ENCODE data around the gene GOLGA1.
"Not testable (repeated sequence)": the region's sequence is repeated elsewhere in the genome, so short reads cannot be mapped to it uniquely, and the experiment has no call there.

Gene GOLGA1

DNA sequence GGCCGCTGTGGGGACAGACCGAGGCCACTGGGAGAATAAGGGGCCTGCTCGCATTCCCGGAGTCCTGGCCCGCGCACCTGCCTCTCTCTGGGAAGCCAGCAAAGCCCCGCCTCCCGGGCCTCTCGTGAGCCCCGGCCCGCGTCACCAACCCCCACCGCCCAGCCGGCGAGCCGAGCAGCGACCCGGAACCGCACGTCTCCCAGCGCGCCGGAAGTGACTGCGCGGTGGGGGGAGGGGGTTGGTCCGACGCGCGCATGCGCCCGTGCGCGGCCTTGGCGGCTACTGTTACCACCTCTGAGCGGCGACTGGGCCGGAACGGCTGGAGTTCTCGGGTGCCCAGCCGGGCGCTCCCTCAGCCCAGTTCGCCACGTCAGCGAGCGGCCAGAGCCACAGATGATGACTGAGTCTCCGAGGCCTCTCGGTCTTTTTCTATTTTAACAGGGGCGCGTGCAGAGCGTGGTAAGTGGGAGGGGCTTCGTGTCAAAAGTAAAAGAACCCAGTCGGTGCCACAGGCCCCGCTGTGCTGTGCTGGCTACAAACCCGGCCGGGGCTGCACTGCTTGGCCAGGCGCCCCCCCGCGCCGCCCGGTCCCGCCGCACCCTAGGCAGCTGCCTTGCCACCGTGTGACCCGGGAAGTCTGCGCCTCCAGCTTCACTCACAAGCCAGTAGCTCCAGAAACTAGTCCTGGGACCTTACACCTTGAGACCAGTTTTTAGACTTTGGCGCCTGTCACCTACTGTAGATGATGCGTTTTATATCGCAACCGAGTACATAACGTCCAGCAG, at the start of gene GOLGA1:
GOLGA1 (minus strand) TSS at position 190 of the 785 bp plus-strand sequence. CDS start 2,372 bp downstream, outside the sequence.
- peak; percentile 92 for DNase-seq

DNA sequence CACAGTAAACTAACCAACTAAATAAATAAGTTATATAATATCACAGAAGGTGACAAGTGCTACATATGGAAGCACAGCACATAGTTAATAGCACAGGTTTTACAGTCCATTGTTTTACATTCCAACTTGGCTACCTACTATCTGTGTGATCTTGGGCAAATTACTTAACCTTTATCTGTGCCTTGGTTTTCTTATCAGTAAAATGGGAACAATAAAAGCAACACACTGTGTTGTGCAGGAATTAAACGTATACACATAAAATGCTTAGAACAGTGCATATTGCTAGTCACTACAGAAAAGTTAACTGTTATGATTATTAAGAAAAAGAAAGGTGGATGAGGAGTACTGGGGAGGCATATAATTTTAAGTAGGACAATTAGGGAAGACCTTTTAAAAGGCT, 42.8 kb upstream of the GOLGA1 start:
- DNase-seq: no peak

- DNase-seq: no peak
Observed at GRCh38 chr9:124980431-124980830, 39.5 kb upstream of the GOLGA1 start.

- no peak for DNase-seq
Observed at GRCh38 chr9:124975131-124975530, 34.2 kb upstream of the GOLGA1 start.

- no peak for DNase-seq
Observed at GRCh38 chr9:124973807-124974206, 32.9 kb upstream of the GOLGA1 start.

DNA sequence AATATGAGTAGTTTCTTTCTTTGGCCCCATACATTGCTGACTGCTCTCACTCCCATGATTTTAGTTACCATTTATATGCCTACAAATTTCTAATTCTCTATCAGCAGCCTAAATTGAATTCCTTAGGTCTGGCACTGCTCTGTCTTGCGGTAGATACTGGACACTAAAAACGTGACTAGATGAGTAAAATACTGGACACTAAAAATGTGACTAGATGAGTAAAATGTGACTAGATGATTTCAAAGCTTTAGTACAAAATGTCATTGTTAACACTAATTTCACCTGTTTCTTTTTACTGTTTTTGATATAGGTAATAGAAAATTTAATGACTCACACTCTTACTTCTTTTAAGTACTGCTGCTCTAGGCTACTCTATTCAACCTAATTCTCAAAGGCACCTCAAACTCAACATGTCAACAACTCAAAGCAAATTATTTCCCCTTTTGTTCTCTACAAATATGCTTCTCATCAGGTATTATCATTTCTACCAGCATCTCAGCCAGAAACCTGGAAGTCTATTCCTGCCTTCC, 31.4 kb upstream of the GOLGA1 start:
- DNase-seq: no peak

DNA sequence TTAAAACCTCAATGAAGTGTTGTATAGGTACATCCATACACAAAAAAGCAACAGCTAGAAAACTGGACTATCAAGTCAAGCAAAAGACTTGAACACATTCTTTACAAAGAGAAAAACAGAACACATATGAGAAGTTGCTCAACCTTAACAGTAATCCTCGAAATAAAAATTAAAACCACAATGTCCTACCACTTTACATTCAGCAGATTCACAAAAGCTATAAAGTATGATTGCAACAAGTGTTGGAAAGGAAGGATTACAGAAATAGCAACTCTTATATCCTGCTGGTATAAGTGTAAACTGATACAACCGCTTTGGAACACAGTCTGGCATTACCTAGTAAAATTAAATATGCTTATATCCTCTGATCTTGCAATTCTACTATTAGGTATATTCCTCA, 28.5 kb upstream of the GOLGA1 start:
- no peak for DNase-seq

- DNase-seq: no peak
Observed at GRCh38 chr9:124968238-124968637, 27.4 kb upstream of the GOLGA1 start.

DNA sequence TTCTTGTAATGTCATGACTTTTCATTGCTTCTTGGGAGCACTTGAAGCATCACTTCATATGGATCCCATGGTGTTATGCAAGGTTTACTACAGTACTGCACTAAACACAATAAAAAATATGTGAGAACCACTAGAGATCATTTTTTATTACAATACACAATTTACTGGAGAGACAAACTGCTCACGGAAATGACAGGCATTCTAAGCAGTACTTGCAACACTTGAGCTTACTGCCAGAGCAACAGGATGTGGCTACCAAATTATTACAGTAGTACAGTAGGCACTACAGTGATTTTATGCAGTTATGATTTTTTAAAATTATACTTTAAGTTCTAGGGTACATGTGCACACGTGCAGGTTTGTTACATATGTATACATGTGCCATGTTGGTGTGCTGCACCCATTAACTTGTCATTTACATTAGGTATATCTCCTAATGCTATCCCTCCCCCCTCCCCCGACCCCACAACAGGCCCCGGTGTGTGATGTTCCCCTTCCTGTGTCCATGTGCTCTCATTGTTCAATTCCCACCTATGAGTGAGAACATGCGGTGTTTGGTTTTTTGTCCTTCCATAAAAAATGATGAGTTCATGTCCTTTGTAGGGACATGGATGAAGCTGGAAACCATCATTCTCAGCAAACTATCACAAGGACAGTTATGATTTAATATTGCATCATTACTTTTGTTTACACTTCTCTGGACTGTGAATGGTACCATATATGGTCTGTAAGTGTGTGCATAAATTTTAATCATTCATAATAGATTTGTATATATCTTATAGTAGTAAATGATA, 25.1 kb upstream of the GOLGA1 start:
- DNase-seq: not testable (repeated sequence)

DNA sequence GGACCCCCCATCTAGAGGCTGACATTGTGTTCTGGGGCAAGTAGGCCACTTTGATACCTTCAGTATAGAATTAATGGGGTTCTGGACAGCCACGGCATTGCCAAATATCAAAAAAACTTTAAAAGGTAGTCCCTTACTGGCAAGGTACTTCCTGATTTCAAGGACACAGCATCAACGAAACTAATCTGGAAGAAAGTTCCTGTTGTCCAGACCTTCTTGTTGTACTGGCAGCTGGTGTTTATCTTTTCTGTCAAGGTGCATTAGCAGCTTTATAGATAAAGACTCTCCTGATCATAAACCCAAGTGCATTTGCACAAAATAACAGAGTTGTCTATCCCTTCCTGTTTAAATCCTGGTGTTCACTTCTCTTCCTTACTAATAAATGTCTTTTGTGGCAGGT, 23.7 kb upstream of the GOLGA1 start:
- DNase-seq: no peak

DNA sequence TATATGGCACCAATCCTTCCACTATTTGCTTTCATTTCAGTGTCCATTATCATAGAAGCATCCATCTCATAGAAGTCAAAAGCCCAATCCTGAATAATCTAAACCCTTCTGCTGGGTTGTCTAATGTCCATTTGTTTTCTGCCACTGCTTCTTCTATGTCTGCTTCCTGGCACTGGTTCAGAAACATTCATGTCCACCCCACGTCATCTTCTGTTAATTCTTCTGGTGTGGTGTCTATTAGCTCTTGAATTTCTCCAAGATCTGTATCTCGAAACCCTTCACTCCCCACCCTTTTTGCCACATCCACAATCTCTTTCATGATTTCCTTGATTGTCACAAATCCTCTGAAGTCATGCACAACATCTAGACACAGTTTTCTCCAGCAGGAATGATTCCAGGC, 23.2 kb upstream of the GOLGA1 start:
- no peak for DNase-seq

- no peak for DNase-seq
Observed at GRCh38 chr9:124960409-124960752, 19.5 kb upstream of the GOLGA1 start.

GRCh38 chr9:124959671-124960408, 19.0 kb upstream of the GOLGA1 start:
- not testable (repeated sequence) for DNase-seq

DNA sequence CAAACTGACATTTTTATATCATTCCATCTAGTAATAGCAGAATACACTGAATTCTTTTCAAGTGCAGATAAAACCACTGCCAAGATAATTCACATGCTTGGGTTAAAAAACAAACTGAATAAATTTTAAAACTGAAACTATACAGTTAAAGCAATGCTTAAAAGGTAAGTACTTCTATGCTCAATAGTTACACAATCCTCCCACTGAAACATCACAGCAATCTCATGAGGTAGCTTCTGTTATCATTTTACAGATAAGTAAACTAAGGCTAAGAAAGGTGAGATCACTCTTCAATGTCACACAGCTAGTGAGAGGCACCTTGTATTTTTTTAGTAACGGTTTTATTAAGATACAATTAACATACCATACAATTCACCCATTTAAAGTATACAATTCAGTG, 13.4 kb upstream of the GOLGA1 start:
- no peak for DNase-seq

GRCh38 chr9:124950050-124950718, 9.3 kb upstream of the GOLGA1 start:
- DNase-seq: no peak

- DNase-seq: no peak
Observed at GRCh38 chr9:124949387-124949786, 8.5 kb upstream of the GOLGA1 start.

DNA sequence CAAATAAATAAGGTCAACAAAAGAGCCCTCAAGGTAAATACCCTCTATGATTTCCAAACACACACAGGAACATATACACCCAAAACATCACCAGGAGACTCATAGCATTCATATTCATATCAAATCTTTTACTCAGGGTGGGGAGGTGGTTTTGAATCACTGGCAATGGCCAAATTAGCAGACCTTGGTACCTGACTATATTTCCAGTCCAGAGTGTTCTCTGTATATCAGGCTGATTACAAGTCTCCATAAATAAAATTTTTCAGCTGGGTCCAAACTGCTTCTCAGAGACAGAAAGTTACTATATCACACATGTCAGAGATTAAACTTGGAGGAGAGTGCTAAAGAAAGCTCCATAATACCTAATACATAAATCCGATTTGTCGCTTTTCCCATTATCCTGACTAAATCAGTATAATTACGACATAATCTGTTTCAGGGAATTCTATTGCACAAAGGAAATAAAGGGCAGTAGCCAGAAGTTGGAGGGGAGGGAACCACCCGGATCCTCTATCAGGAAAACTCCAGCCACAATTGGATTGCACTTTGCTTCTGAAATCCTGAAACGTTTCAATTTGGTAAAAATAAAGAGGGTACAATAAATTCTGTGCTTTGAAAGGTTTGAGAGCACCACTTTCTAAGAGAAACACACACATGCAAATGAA, 7.0 kb upstream of the GOLGA1 start:
- no peak for DNase-seq

DNA sequence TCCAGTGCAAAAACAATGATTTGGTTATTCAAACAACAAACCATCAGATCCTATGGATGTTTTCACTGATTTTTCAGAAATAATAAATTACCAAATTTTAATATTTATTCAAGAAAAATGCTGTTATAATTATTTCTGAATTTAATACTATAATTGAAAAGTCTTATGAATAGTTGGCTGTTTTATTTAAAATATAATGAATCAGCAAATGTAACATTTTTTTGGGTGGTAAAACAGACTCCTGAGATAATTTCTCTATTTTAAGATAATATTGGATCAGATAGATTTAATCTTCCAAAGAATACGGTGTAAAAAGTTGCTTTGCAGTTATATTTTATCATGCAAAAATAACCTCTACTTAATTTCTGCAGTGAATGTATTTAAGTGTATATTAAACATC, 5.3 kb upstream of the GOLGA1 start:
- no peak for DNase-seq

DNA sequence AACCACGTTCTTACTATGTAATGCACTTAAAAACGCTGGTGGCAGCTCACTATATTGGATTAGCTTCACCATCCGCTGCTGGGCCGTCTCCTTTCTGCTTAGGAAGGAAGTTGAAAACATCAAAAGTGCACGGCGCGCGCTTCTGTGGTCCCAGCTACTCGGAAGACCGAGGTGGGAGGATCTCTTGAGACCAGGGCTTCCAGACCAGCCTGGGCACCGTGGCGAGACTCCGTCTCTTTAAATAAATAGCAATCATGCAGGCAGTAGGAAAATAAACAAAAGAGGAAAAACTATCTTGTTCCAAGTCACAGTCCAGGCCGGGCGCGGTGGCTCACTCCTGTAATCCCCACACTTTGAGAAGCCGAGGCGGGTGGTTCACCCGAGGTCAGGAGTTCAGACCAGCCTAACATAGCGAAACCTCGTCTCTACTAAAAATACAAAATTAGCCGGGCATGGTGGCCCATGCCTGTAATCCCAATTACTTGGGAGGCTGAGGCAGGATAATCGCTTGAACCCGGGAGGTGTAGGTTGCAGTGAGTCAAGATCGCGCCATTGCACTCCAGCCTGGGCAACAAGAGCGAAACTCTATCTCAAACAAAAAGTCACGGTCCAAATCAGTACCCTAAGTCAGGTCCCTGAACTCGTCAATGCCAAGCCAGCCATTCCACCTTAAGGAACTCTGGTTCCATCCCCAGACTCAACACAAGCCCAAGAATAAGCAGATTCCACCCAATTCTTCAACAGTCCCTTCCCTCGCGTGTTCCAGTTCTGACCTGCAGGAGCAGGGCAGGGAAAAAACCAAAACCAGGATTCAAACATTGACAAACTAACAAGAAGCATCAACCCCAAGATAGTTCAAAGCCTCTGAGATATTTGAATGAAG, 1.0 kb upstream of the GOLGA1 start:
- peak; percentile 27 for DNase-seq

DNA sequence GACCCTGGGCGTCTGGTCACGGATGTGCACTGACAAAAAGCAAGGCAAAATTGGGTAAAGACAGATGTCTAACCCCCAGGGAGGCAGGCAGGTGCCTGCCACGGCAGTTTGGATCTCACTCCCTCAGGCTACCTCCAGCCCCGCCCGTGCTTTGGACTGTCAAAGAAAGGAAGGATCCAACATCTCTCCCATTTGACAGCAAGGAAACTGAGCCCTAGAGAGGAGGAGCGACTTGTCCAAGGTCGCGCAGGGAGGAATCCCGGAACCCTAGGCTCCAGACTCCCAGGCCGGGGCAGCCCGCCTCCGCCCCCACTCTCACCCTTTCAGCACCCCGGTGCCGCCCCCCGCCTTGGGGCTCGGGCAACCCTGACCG, 376 bp downstream of the GOLGA1 start:
- DNase-seq: peak; percentile 72

DNA sequence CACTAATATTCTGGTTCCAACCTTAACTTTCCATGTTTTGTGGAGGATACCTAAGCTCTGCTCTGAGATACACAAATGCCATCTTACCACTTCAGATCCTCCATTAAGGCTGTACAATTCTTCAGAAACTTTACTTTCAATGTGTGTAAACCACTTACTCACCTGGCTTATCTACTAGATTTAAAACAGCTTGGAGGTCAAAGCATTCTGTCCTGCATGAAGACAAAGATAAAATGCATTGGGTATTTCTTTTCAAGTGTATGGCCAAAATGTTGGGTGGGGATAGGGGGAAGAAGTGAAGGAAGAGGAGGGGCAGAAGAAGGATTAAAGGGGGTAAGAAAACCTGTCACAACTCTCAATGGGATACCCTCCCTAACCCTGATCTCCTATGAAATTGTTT, 939 bp downstream of the GOLGA1 start:
- DNase-seq: no peak
